Measurements from ENCODE around the gene ERG. TPM values are rescaled to one million over a fixed set of nuclear protein-coding genes. Genes with fewer than 3 reads are reported as not detected.

ERG gene
- total and polyA plus RNA-seq, 2 experiments from 2014 or later = 0.14 to 0.44 TPM

DNA sequence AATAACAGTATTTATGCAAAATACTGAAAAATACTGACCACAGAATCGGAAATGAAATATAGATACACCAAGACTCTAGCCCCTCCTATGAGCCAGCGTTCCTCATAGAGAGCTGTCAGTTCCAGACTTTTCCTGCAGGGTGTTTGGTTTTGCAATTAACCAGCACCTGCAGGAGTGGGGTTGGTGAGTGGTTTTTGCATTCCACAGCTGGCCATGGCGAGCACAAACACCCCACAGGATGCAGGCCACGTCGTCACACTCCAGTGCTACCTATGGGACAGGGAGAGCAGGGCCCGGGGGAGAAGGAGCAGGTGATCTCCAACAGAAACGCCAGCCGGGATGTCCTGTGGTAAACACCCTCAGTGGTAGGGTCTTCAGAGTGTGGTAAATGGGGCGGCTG, 94.1 kb downstream of the ERG start:
- DNase-seq (ENCODE audit: low spot score) = no peak
- peaks cover 11% of the 10 kb centered on the region; the same call in 1 of the 3 replicates for H3K9me3 Mint-ChIP-seq
- H3K4me3 Mint-ChIP-seq = no peak overlapping the region
- Histone ChIP-seq H3F3A (replicated peaks; ENCODE audit: low read depth) (no peaks in the 10 kb centered on the region), H3K27me3 (ENCODE audit: insufficient read depth) (no peaks in the 10 kb centered on the region), H4K20me1 (replicated peaks; ENCODE audit: insufficient read depth) (no peaks in the 10 kb centered on the region), H3K4me2 (no peak overlapping the region), H3K27ac (ENCODE audit: low read depth) (no peak overlapping the region), H3K9me2 (ENCODE audit: insufficient read depth) (no peaks in the 10 kb centered on the region), H3K4me1 (ENCODE audit: insufficient read depth) (peaks cover 11% of the 10 kb centered on the region; the same call in 1 of the 2 replicates), H2AFZ (no peak overlapping the region), H3K79me2 (replicated peaks; ENCODE audit: insufficient read depth) (no peaks in the 10 kb centered on the region), H3K36me3 (ENCODE audit: insufficient read depth) (no peaks in the 10 kb centered on the region), H3K4me3 (no peak overlapping the region)
- peaks cover 9% of the 10 kb centered on the region for H3K27me3 Mint-ChIP-seq (ENCODE audit: insufficient read depth, low read depth, poor library complexity)
- H3K27ac Mint-ChIP-seq = no peak overlapping the region
- TF ChIP-seq EZH2 (IDR thresholded peaks at IDR 0.05; ENCODE audit: low read depth, unreplicated experiment) (no peak), EZH2phosphoT487 (IDR thresholded peaks at IDR 0.05; ENCODE audit: unreplicated experiment) (no peak), JUNB (IDR thresholded peaks at IDR 0.05; ENCODE audit: unreplicated experiment) (no peak), STAT1 (IDR thresholded peaks at IDR 0.05; ENCODE audit: unreplicated experiment) (no peak), CREB1 (CRISPR knock-in tag; IDR thresholded peaks at IDR 0.05; ENCODE audit: low read depth) (no peak), ZNF331 (CRISPR knock-in tag; IDR thresholded peaks at IDR 0.05; ENCODE audit: low read depth) (no peak), POLR2AphosphoS5 (IDR thresholded peaks at IDR 0.05; ENCODE audit: low read depth) (no peak), NANOG (IDR thresholded peaks at IDR 0.05; ENCODE audit: borderline replicate concordance) (no peak), ZNF114 (CRISPR knock-in tag; IDR thresholded peaks at IDR 0.05) (no peak)
- TF ChIP-seq, protein P1, sequence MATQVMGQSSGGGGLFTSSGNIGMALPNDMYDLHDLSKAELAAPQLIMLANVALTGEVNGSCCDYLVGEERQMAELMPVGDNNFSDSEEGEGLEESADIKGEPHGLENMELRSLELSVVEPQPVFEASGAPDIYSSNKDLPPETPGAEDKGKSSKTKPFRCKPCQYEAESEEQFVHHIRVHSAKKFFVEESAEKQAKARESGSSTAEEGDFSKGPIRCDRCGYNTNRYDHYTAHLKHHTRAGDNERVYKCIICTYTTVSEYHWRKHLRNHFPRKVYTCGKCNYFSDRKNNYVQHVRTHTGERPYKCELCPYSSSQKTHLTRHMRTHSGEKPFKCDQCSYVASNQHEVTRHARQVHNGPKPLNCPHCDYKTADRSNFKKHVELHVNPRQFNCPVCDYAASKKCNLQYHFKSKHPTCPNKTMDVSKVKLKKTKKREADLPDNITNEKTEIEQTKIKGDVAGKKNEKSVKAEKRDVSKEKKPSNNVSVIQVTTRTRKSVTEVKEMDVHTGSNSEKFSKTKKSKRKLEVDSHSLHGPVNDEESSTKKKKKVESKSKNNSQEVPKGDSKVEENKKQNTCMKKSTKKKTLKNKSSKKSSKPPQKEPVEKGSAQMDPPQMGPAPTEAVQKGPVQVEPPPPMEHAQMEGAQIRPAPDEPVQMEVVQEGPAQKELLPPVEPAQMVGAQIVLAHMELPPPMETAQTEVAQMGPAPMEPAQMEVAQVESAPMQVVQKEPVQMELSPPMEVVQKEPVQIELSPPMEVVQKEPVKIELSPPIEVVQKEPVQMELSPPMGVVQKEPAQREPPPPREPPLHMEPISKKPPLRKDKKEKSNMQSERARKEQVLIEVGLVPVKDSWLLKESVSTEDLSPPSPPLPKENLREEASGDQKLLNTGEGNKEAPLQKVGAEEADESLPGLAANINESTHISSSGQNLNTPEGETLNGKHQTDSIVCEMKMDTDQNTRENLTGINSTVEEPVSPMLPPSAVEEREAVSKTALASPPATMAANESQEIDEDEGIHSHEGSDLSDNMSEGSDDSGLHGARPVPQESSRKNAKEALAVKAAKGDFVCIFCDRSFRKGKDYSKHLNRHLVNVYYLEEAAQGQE (IDR thresholded peaks at IDR 0.05; ENCODE audit: unreplicated experiment) = no peak
- TF ChIP-seq, protein P2, sequence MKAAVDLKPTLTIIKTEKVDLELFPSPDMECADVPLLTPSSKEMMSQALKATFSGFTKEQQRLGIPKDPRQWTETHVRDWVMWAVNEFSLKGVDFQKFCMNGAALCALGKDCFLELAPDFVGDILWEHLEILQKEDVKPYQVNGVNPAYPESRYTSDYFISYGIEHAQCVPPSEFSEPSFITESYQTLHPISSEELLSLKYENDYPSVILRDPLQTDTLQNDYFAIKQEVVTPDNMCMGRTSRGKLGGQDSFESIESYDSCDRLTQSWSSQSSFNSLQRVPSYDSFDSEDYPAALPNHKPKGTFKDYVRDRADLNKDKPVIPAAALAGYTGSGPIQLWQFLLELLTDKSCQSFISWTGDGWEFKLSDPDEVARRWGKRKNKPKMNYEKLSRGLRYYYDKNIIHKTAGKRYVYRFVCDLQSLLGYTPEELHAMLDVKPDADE (IDR thresholded peaks at IDR 0.05) = no peak
- TF ChIP-seq, protein P3, sequence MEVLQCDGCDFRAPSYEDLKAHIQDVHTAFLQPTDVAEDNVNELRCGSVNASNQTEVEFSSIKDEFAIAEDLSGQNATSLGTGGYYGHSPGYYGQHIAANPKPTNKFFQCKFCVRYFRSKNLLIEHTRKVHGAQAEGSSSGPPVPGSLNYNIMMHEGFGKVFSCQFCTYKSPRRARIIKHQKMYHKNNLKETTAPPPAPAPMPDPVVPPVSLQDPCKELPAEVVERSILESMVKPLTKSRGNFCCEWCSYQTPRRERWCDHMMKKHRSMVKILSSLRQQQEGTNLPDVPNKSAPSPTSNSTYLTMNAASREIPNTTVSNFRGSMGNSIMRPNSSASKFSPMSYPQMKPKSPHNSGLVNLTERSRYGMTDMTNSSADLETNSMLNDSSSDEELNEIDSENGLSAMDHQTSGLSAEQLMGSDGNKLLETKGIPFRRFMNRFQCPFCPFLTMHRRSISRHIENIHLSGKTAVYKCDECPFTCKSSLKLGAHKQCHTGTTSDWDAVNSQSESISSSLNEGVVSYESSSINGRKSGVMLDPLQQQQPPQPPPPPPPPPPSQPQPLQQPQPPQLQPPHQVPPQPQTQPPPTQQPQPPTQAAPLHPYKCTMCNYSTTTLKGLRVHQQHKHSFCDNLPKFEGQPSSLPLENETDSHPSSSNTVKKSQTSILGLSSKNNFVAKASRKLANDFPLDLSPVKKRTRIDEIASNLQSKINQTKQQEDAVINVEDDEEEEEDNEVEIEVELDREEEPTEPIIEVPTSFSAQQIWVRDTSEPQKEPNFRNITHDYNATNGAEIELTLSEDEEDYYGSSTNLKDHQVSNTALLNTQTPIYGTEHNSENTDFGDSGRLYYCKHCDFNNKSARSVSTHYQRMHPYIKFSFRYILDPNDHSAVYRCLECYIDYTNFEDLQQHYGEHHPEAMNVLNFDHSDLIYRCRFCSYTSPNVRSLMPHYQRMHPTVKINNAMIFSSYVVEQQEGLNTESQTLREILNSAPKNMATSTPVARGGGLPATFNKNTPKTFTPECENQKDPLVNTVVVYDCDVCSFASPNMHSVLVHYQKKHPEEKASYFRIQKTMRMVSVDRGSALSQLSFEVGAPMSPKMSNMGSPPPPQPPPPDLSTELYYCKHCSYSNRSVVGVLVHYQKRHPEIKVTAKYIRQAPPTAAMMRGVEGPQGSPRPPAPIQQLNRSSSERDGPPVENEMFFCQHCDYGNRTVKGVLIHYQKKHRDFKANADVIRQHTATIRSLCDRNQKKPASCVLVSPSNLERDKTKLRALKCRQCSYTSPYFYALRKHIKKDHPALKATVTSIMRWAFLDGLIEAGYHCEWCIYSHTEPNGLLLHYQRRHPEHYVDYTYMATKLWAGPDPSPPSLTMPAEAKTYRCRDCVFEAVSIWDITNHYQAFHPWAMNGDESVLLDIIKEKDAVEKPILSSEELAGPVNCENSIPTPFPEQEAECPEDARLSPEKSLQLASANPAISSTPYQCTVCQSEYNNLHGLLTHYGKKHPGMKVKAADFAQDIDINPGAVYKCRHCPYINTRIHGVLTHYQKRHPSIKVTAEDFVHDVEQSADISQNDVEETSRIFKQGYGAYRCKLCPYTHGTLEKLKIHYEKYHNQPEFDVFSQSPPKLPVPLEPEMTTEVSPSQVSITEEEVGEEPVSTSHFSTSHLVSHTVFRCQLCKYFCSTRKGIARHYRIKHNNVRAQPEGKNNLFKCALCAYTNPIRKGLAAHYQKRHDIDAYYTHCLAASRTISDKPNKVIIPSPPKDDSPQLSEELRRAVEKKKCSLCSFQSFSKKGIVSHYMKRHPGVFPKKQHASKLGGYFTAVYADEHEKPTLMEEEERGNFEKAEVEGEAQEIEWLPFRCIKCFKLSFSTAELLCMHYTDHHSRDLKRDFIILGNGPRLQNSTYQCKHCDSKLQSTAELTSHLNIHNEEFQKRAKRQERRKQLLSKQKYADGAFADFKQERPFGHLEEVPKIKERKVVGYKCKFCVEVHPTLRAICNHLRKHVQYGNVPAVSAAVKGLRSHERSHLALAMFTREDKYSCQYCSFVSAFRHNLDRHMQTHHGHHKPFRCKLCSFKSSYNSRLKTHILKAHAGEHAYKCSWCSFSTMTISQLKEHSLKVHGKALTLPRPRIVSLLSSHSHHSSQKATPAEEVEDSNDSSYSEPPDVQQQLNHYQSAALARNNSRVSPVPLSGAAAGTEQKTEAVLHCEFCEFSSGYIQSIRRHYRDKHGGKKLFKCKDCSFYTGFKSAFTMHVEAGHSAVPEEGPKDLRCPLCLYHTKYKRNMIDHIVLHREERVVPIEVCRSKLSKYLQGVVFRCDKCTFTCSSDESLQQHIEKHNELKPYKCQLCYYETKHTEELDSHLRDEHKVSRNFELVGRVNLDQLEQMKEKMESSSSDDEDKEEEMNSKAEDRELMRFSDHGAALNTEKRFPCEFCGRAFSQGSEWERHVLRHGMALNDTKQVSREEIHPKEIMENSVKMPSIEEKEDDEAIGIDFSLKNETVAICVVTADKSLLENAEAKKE (CRISPR knock-in tag; IDR thresholded peaks at IDR 0.05) = no peak
- TF ChIP-seq, protein P4, sequence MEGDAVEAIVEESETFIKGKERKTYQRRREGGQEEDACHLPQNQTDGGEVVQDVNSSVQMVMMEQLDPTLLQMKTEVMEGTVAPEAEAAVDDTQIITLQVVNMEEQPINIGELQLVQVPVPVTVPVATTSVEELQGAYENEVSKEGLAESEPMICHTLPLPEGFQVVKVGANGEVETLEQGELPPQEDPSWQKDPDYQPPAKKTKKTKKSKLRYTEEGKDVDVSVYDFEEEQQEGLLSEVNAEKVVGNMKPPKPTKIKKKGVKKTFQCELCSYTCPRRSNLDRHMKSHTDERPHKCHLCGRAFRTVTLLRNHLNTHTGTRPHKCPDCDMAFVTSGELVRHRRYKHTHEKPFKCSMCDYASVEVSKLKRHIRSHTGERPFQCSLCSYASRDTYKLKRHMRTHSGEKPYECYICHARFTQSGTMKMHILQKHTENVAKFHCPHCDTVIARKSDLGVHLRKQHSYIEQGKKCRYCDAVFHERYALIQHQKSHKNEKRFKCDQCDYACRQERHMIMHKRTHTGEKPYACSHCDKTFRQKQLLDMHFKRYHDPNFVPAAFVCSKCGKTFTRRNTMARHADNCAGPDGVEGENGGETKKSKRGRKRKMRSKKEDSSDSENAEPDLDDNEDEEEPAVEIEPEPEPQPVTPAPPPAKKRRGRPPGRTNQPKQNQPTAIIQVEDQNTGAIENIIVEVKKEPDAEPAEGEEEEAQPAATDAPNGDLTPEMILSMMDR (conservative IDR thresholded peaks at IDR 0.05; ENCODE audit: low read depth in 2 of 2) = no peak
- peaks cover 19% of the 10 kb centered on the region for H3K4me1 Mint-ChIP-seq
- H3K36me3 Mint-ChIP-seq (ENCODE audit: low read depth) = peaks cover 11% of the 10 kb centered on the region; the same call in 1 of the 3 replicates
- peak; percentile 23; the same call in 1 of the 3 replicates for ATAC-seq
